Measurements from ENCODE around the gene CAPNS1.

DNA sequence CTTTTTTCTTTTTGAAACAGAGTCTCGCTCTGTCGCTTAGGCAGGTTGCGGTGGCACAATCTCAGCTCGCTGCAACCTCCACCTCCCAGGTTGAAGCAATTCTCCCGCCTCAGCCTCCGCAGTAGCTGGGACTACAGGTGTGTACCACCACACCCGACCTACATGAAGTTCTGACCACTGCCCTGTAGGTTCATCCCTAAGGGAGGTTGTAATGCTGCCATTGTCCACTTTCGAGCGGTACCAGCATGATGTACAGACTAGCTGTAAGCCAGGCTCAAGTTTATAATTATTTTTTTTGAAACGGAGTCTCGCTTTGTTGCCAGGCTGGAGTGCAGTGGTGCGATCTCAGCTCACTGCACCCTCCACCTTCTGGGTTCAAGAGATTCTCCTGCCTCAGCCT lies 23.9 kb downstream of the CAPNS1 start:
- TF ChIP-seq, protein P1, sequence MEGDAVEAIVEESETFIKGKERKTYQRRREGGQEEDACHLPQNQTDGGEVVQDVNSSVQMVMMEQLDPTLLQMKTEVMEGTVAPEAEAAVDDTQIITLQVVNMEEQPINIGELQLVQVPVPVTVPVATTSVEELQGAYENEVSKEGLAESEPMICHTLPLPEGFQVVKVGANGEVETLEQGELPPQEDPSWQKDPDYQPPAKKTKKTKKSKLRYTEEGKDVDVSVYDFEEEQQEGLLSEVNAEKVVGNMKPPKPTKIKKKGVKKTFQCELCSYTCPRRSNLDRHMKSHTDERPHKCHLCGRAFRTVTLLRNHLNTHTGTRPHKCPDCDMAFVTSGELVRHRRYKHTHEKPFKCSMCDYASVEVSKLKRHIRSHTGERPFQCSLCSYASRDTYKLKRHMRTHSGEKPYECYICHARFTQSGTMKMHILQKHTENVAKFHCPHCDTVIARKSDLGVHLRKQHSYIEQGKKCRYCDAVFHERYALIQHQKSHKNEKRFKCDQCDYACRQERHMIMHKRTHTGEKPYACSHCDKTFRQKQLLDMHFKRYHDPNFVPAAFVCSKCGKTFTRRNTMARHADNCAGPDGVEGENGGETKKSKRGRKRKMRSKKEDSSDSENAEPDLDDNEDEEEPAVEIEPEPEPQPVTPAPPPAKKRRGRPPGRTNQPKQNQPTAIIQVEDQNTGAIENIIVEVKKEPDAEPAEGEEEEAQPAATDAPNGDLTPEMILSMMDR (conservative IDR thresholded peaks at IDR 0.05; ENCODE audit: low read depth, low read length): no peak
- TF ChIP-seq EZH2 (IDR thresholded peaks at IDR 0.05; ENCODE audit: borderline replicate concordance, low read depth, low read length, poor library complexity, severe bottlenecking): no peak
